Brain pericyte (primary cell): ENCODE data around the gene DICER1.

Experiments
- DNase-seq: peaks from one replicate; pipeline ENCODE4 v3.0.0-alpha.2; 2012; ENCODE audit warnings: low read depth, low spot score

The DICER1 gene

GRCh38 chr14:95087619-95088018 is 69.7 kb downstream of the DICER1 start:
- DNase-seq, result no peak

GRCh38 chr14:95085321-95085720 is 72.0 kb downstream of the DICER1 start:
- DNase-seq, result no peak

- no peak for DNase-seq
Observed at GRCh38 chr14:95078867-95079266, 78.5 kb downstream of the DICER1 start.

- no peak for DNase-seq
Observed at GRCh38 chr14:95077345-95077744, 80.0 kb downstream of the DICER1 start.

GRCh38 chr14:95075789-95076188 is 81.5 kb downstream of the DICER1 start:
- no peak for DNase-seq

GRCh38 chr14:95073947-95074346 is 83.4 kb downstream of the DICER1 start:
- no peak for DNase-seq

- no peak for DNase-seq
Observed at GRCh38 chr14:95072310-95072905, 84.9 kb downstream of the DICER1 start.

- DNase-seq, result no peak
Observed at GRCh38 chr14:95071649-95072280, 85.6 kb downstream of the DICER1 start.

GRCh38 chr14:95070748-95071435 is 86.4 kb downstream of the DICER1 start:
- no peak for DNase-seq

GRCh38 chr14:95069547-95069946 is 87.8 kb downstream of the DICER1 start:
- no peak for DNase-seq

- DNase-seq, result no peak
Observed at GRCh38 chr14:95069018-95069417, 88.3 kb downstream of the DICER1 start.

- DNase-seq, result no peak
Observed at GRCh38 chr14:95068521-95068920, 88.8 kb downstream of the DICER1 start.

GRCh38 chr14:95068080-95068479 is 89.2 kb downstream of the DICER1 start:
- no peak for DNase-seq

- no peak for DNase-seq
Observed at GRCh38 chr14:95067526-95067925, 89.8 kb downstream of the DICER1 start.

GRCh38 chr14:95066427-95066986 is 90.8 kb downstream of the DICER1 start:
- no peak for DNase-seq

GRCh38 chr14:95065411-95065810 is 91.9 kb downstream of the DICER1 start:
- DNase-seq, result no peak

- no peak for DNase-seq
Observed at GRCh38 chr14:95064734-95065133, 92.6 kb downstream of the DICER1 start.

- no peak for DNase-seq
Observed at GRCh38 chr14:95064256-95064655, 93.1 kb downstream of the DICER1 start.

GRCh38 chr14:95063391-95063790 is 93.9 kb downstream of the DICER1 start:
- DNase-seq, result no peak

- no peak for DNase-seq
Observed at GRCh38 chr14:95062946-95063345, 94.4 kb downstream of the DICER1 start.

- no peak for DNase-seq
Observed at GRCh38 chr14:95062220-95062619, 95.1 kb downstream of the DICER1 start.

- DNase-seq, result no peak
Observed at GRCh38 chr14:95061317-95062093, 95.8 kb downstream of the DICER1 start.
